ENCODE measurements around the gene FUBP3. TPM values are rescaled to one million over a fixed set of nuclear protein-coding genes. Genes with fewer than 3 reads are reported as not detected.

The FUBP3 gene
- total RNA-seq, 4 donors from 2014 or later: 47.6 to 62.0 (median 52.4) TPM

DNA sequence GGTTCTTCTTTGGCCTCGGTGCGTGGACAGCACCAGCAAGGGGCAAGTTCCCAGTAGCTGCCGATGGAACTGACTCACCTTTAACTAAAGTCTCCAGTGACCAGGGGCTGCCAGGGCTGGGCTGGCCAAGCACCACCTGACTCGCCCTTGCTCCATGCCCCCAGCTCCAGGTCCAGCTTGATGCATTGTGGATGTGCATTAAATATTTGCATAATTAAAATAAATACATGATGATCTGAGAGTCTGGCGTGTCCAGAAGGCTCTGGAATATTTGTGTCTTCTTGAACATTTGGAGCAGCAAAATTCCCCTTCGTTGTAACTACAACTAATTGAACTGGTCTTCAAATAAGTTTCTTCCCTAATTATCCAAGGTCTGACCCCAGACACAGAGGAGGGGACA, 75.5 kb downstream of the FUBP3 start:
- Histone ChIP-seq H3K27me3 (peaks cover 97% of the 10 kb centered on the region), H3K27ac (no peak overlapping the region), H3K4me3 (no peak overlapping the region), H3K36me3 (no peaks in the 10 kb centered on the region), H3K4me1 (peaks cover 0 to 8% (median 6%) of the 10 kb centered on the region in 3 donors), H3K9me3 (no peaks in the 10 kb centered on the region)
- no peak for ATAC-seq
- 74 to 86% methylated on average over 2 to 3 of the region's 6 CpGs for WGBS, 2 donors (ENCODE audit: low coverage in 1 of 2)
- TF ChIP-seq, protein P1, sequence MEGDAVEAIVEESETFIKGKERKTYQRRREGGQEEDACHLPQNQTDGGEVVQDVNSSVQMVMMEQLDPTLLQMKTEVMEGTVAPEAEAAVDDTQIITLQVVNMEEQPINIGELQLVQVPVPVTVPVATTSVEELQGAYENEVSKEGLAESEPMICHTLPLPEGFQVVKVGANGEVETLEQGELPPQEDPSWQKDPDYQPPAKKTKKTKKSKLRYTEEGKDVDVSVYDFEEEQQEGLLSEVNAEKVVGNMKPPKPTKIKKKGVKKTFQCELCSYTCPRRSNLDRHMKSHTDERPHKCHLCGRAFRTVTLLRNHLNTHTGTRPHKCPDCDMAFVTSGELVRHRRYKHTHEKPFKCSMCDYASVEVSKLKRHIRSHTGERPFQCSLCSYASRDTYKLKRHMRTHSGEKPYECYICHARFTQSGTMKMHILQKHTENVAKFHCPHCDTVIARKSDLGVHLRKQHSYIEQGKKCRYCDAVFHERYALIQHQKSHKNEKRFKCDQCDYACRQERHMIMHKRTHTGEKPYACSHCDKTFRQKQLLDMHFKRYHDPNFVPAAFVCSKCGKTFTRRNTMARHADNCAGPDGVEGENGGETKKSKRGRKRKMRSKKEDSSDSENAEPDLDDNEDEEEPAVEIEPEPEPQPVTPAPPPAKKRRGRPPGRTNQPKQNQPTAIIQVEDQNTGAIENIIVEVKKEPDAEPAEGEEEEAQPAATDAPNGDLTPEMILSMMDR (IDR thresholded peaks at IDR 0.05): no peak
- TF ChIP-seq EP300 (IDR thresholded peaks at IDR 0.05) (no peak), POLR2A (IDR thresholded peaks at IDR 0.05) (no peak), POLR2AphosphoS5 (IDR thresholded peaks at IDR 0.05) (no peak)

DNA sequence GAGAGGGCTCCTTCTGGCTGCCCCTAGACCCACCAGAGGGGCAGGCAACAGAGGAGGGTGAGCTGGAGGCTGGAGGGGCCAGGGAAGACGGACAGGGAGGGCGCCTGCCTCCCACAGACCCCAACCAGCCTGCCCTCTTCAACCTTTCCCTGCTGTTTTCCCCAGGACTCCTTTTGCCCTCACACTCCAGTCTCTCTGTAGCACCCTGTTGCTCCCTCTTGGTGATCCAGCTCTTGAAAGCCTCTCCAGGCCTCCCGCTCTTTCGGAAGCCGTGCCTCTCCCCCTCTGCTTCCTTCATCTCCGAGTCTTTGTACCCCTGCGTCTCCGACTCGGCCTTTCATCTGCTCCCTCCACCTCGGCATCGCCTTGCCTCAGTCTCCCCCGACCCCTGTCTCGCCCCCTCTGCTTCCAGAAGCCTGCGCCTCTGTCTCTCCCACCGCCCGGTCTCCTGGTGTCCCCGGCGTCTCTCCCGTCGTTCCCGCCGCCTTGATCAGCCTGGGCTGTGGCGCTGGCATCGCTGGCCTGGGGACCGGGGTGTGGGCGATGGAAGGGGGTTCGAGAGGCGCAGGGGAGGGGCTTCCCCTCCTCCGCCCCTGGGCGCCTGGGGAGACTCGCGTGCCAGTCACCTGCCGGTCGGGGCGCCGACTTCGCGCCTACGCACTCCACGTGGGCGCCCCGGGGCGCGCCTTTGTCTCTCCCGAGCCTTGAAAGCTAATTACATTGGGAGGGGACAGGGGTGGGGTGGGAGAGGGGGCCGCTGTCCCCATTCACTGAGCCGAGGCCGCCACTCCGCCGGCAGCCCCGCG, 79.7 kb downstream of the FUBP3 start:
- H3K4me1 ChIP-seq: peaks cover 0 to 50% (median 48%) of the 10 kb centered on the region in 3 donors

DNA sequence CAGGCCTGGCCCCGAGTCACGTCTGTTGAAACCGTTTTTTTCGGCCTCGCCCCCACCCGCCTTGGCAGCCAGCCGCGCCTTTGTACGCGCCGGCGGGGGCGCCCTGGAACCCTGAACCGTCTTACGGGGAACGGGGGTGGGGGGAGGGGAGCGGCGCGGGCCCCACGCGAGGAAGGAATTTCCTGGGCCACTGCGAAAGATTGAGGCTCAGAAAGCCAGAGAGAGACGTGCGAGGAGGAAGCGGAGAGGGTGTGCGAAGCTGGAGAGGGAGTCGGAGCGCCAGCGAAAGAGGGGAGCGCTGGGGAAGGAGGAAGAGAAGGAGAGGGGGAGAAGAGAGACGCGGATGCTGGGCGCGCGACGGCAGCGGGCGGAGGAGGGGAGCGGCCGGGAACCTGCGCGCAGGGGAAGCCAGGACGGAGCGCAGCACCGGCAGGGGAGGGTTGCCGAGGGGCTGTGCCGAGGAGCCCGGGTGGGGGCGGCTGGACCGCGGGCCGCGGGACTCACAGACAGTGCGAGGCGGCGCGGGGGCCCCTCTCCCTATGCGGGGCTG, 80.4 kb downstream of the FUBP3 start:
- no peak overlapping the region for H3K27ac ChIP-seq
- 1 to 4% methylated on average over 17 to 25 of the region's 58 CpGs for WGBS, 2 donors (ENCODE audit: low coverage in 1 of 2)
- no peak for ATAC-seq
- no peaks in the 10 kb centered on the region for H3K36me3 ChIP-seq
- no peaks in the 10 kb centered on the region for H3K9me3 ChIP-seq
- peak overlapping the region in 1 of 2 donors; percentile 50 for H3K4me3 ChIP-seq
- TF ChIP-seq POLR2AphosphoS5 (IDR thresholded peaks at IDR 0.05): no peak
- no peak for TF ChIP-seq POLR2A (IDR thresholded peaks at IDR 0.05)
- TF ChIP-seq, protein P1 (IDR thresholded peaks at IDR 0.05): no peak
- no peak for TF ChIP-seq EP300 (IDR thresholded peaks at IDR 0.05)
- peaks cover 0 to 57% (median 54%) of the 10 kb centered on the region in 3 donors for H3K4me1 ChIP-seq
- H3K27me3 ChIP-seq: peaks cover 100% of the 10 kb centered on the region

More for the DNA sequence above, 79.7 kb downstream of the FUBP3 start:
- WGBS, 2 donors (ENCODE audit: low coverage in 1 of 2): 19% methylated on average over 14 of the region's 52 CpGs; no CpG with 5 or more reads in 1 of the 2 donors
- Histone ChIP-seq H3K4me3 (peak overlapping the region in 1 of 2 donors; percentile 50), H3K9me3 (no peaks in the 10 kb centered on the region), H3K36me3 (no peaks in the 10 kb centered on the region), H3K27ac (no peak overlapping the region), H3K27me3 (peaks cover 100% of the 10 kb centered on the region)
- no peak for ATAC-seq
- TF ChIP-seq EP300 (IDR thresholded peaks at IDR 0.05): no peak
- TF ChIP-seq POLR2A (IDR thresholded peaks at IDR 0.05): no peak
- TF ChIP-seq POLR2AphosphoS5 (IDR thresholded peaks at IDR 0.05): no peak
- TF ChIP-seq, protein P1 (IDR thresholded peaks at IDR 0.05): no peak

DNA sequence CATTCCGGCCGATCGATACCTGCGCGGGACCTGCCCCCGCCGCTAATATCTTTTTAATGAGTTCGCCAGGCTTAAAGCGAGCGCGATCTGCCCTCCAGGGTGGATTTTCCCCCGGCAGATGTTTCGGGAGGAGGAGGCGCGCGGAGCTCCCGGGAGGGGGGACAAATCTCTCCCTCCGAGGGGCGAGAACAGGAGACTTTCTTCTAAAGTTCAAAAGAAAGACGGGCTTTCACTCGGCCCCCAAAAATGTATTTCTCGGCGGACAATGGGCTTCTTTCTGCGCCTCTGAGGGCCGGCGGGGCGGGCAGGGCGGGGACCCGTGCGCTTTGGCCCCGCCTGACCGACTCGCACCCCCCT, 80.9 kb downstream of the FUBP3 start:
- peak overlapping the region in 1 of 2 donors; percentile 50 for H3K4me3 ChIP-seq
- peaks cover 0 to 62% (median 58%) of the 10 kb centered on the region in 3 donors for H3K4me1 ChIP-seq
- no peaks in the 10 kb centered on the region for H3K36me3 ChIP-seq
- no peak for ATAC-seq
- peaks cover 100% of the 10 kb centered on the region for H3K27me3 ChIP-seq
- WGBS, 2 donors (ENCODE audit: low coverage in 1 of 2): 0% methylated on average over 2 of the region's 33 CpGs; no CpG with 5 or more reads in 1 of the 2 donors
- H3K9me3 ChIP-seq: no peaks in the 10 kb centered on the region
- TF ChIP-seq, protein P1 (IDR thresholded peaks at IDR 0.05): no peak
- no peak for TF ChIP-seq POLR2A (IDR thresholded peaks at IDR 0.05)
- TF ChIP-seq POLR2AphosphoS5 (IDR thresholded peaks at IDR 0.05): no peak
- no peak for TF ChIP-seq EP300 (IDR thresholded peaks at IDR 0.05)
- H3K27ac ChIP-seq: no peak overlapping the region

Data from gastroesophageal sphincter (tissue), 4 donors.